Endothelial cell of umbilical vein (primary cell): ENCODE measurements around the gene PSMG2. TPM values are rescaled to one million over a fixed set of nuclear protein-coding genes. Genes with fewer than 3 reads are reported as not detected.

Source experiments
- BruUV-seq: library from RNA; stranded (reverse); fragments of 400-500 nt; replicated peaks from 2 replicates; lab custom pipeline; 2021; lab: Mats Ljungman, UMichigan
- CTCF ChIA-PET: fragments of 300-600, 350-600 bp; sonication (Branson Sonifier 250); formaldehyde crosslinking; loops from one replicate; lab custom pipeline; 2021; ENCODE audit warnings: antibody characterized with exemption, inconsistent platforms; lab: Charles Lee
- POLR2A ChIA-PET: fragments of 300-600, 350-600 bp; sonication (Branson Sonifier 250); formaldehyde crosslinking; loops from one replicate; lab custom pipeline; 2021; ENCODE audit warnings: antibody characterized with exemption, inconsistent platforms; lab: Charles Lee
- DNase-seq: peaks from one replicate; pipeline ENCODE4 v3.0.0-alpha.2; 2011; ENCODE audit warnings: low read depth, low spot score
- FAIRE-seq: peaks from 2 replicates; lab custom pipeline; 2011; peaks lifted over from hg19 to GRCh38; lab: Jason Lieb, UNC
- H2AFZ ChIP-seq: 2 replicates; pipeline ENCODE4 v1.6.0; 2012; ENCODE audit warnings: low read depth, low read length, control low read depth, inconsistent platforms
- H3K27ac ChIP-seq: 2 replicates; pipeline ENCODE4 v1.5.1; 2011; ENCODE audit warnings: low read depth, mild to moderate bottlenecking, control low read depth, low read length, moderate library complexity; ENCODE audit not compliant: insufficient read depth
- H3K27me3 ChIP-seq, 2 experiments: 2 replicates each; pipeline versions ENCODE4 v1.6.0 to v1.6.1; 2011; ENCODE audit warnings: low read length in 2 of 2, mixed read lengths in 1 of 2; ENCODE audit not compliant: control insufficient read depth in 2 of 2, insufficient read depth in 2 of 2
- H3K36me3 ChIP-seq, 2 experiments: 2 replicates in 1 of 2; 3 replicates in 1 of 2; pipeline ENCODE4 v1.5.1; 2011; ENCODE audit warnings: low read length in 2 of 2, mild to moderate bottlenecking in 1 of 2, moderate library complexity in 1 of 2; ENCODE audit not compliant: control insufficient read depth in 2 of 2, insufficient read depth in 2 of 2; ENCODE audit errors: extremely low read depth in 1 of 2
- H3K4me1 ChIP-seq: 3 replicates; pipeline ENCODE4 v1.5.1; 2011; ENCODE audit warnings: mild to moderate bottlenecking, low read length; ENCODE audit not compliant: control insufficient read depth, insufficient read depth; ENCODE audit errors: extremely low read depth
- H3K4me2 ChIP-seq: 2 replicates; pipeline ENCODE4 v1.6.1; 2011; ENCODE audit warnings: low read length, control low read depth, mixed read lengths; ENCODE audit not compliant: insufficient read depth
- H3K4me3 ChIP-seq, 3 experiments: fragments of 200-600 bp in 1 of 3; sonication (generic), shearing (Covaris generic) in 1 of 3; replicated peaks in 1 of 3; 2 replicates each; pipeline ENCODE4 v1.5.1; 2011 to 2016; ENCODE audit warnings: control low read depth in 3 of 3, low read length in 3 of 3, mild to moderate bottlenecking in 2 of 3, inconsistent platforms in 1 of 3, low read depth in 1 of 3, moderate library complexity in 1 of 3; ENCODE audit not compliant: insufficient read depth in 1 of 3
- H3K79me2 ChIP-seq: 2 replicates; pipeline ENCODE4 v1.6.0; 2012; ENCODE audit warnings: low read length, inconsistent platforms; ENCODE audit not compliant: control insufficient read depth, insufficient read depth
- H3K9ac ChIP-seq: replicated peaks from 2 replicates; pipeline ENCODE3; 2011; ENCODE audit warnings: low read length, control low read depth; ENCODE audit not compliant: insufficient read depth; ENCODE audit errors: extremely low read depth
- H3K9me1 ChIP-seq: replicated peaks from 3 replicates; pipeline ENCODE4 v1.6.0; 2011; ENCODE audit warnings: mild to moderate bottlenecking, low read length; ENCODE audit not compliant: control insufficient read depth, insufficient read depth; ENCODE audit errors: extremely low read depth
- H3K9me3 ChIP-seq: replicated peaks from 2 replicates; pipeline ENCODE4 v1.5.1; 2012; ENCODE audit warnings: low read length, inconsistent platforms; ENCODE audit not compliant: control insufficient read depth, insufficient read depth
- H4K20me1 ChIP-seq: replicated peaks from 2 replicates; pipeline ENCODE3; 2011; ENCODE audit warnings: mild to moderate bottlenecking, low read length; ENCODE audit not compliant: control insufficient read depth, insufficient read depth; ENCODE audit errors: extremely low read depth
- EZH2 ChIP-seq: IDR thresholded peaks from 2 replicates; pipeline ENCODE4 v1.6.1; 2012; ENCODE audit warnings: borderline replicate concordance, low read depth, mild to moderate bottlenecking, moderate library complexity, low read length, inconsistent platforms; ENCODE audit not compliant: severe bottlenecking
- FOS ChIP-seq: IDR thresholded peaks from 2 replicates; pipeline ENCODE4 v1.6.1; 2011; ENCODE audit warnings: mild to moderate bottlenecking, low read length, moderate library complexity, borderline replicate concordance; ENCODE audit not compliant: insufficient read depth
- GATA2 ChIP-seq: IDR thresholded peaks from 2 replicates; pipeline ENCODE4 v1.7.0; 2011; ENCODE audit warnings: low read depth, mild to moderate bottlenecking, moderate library complexity, mixed read lengths, low read length; ENCODE audit not compliant: insufficient read length, insufficient read depth
- JUN ChIP-seq: IDR thresholded peaks from 2 replicates; pipeline ENCODE4 v1.6.1; 2011; ENCODE audit warnings: borderline replicate concordance, low read depth; ENCODE audit not compliant: insufficient read length, insufficient read depth
- MAX ChIP-seq: IDR thresholded peaks from 2 replicates; pipeline ENCODE4 v1.6.1; 2011; ENCODE audit not compliant: insufficient read depth, insufficient read length
- MYC ChIP-seq: IDR thresholded peaks from one replicate; pipeline ENCODE4 v1.6.1; 2011; ENCODE audit warnings: mild to moderate bottlenecking, low read depth, low read length
- POLR2A ChIP-seq: IDR thresholded peaks from 2 replicates; pipeline ENCODE4 v1.6.1; 2012; ENCODE audit warnings: low read depth, mild to moderate bottlenecking, control low read depth, low read length
- POLR2AphosphoS5 ChIP-seq: IDR thresholded peaks from 2 replicates; pipeline ENCODE4 v1.6.1; 2012; ENCODE audit warnings: low read depth, mild to moderate bottlenecking, control low read depth, low read length, moderate library complexity; ENCODE audit not compliant: insufficient read depth
- dilution Hi-C: fragments of 300-500 bp; cut with MboI; formaldehyde crosslinking; loops from one replicate; pipeline ENCODE4 v1.15.0; 2019; ENCODE audit warnings: low sequenced_read_pairs; ENCODE audit not compliant: extremely low pct_ligation_motif_present
- intact Hi-C: fragments of 100-400 bp; cut with micrococcal nuclease; formaldehyde crosslinking; loops from one replicate; pipeline ENCODE4 v1.10.0; 2022
- polyA plus RNA-seq, 4 experiments: library from polyadenylated mRNA; depleted of rRNA in 3 of 4; stranded (reverse) in 3 of 4; unstranded in 1 of 4; fragments of >200 nt; gene quantifications; 2 replicates each; pipeline versions ENCODE4 v1.2.1 to v1.2.3, GENCODE V29; 2011 to 2012; ENCODE audit warnings: missing spikeins in 1 of 4
- total RNA-seq: library from RNA; stranded (reverse); gene quantifications from 2 replicates; pipeline ENCODE4 v1.2.3, GENCODE V29; 2021
- TF ChIP-seq, protein P1 (sequence below), 2 donors: IDR thresholded peaks; 1 replicate in 1 of 2; 2 replicates in 1 of 2; pipeline ENCODE4 v1.5.1; 2011; ENCODE audit warnings: low read length in 2 of 2, mild to moderate bottlenecking in 2 of 2, moderate library complexity in 2 of 2, control low read depth in 1 of 2, inconsistent platforms in 1 of 2, low read depth in 1 of 2; ENCODE audit not compliant: insufficient read depth in 1 of 2; ENCODE audit errors: extremely low read depth in 1 of 2

The PSMG2 gene
- total and polyA plus RNA-seq, 2 donors (not counting 3 experiments of a cell fraction or from before 2014, with no cell fraction given), result 42.0 to 71.0 TPM

DNA sequence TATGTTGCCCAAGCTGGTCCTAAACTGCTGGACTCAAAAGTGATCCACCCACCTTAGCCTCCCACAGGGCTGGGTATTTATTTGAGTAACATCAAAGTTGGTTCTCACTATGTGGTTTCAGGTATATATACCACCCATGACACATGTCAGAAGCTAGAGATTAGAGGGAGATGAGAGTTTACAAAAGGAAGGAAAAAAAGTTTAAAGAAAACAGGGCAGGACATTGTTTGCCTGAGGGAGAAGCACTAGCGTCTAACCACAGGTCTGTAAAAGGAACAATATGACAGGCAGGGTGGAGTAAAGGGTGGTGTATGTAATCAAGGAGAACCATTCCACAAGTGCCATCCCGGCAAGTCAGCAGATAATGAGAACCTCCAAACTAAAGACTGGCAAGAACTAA lies 8.8 kb upstream of the PSMG2 start:
- no peaks in the 10 kb centered on the region for H3K79me2 ChIP-seq
- ChIA-PET POLR2A (no interaction called here), CTCF (interaction anchor here (1.1 to 2.2 kb wide), 2 partner anchors 15 to 64 kb away, joined by 3 to 8 read pairs; no protein-coding TSS in a partner anchor)
- no peaks in the 10 kb centered on the region for H4K20me1 ChIP-seq
- H3K9ac ChIP-seq, result no peak overlapping the region
- DNase-seq (no peak), FAIRE-seq (no peak)
- no peaks in the 10 kb centered on the region for H3K9me3 ChIP-seq
- no peaks in the 10 kb centered on the region for H3K27me3 ChIP-seq
- no peak overlapping the region for H3K27ac ChIP-seq
- no peak overlapping the region for H3K4me2 ChIP-seq
- no TSS peak for BruUV-seq
- peaks cover 3% of the 10 kb centered on the region for H3K4me1 ChIP-seq
- intact Hi-C loops, result no loop called here
- dilution Hi-C loops, result no loop called here
- no peak for TF ChIP-seq EZH2
- TF ChIP-seq POLR2A, result no peak
- TF ChIP-seq MYC, result no peak
- TF ChIP-seq MAX, result no peak
- TF ChIP-seq GATA2, result no peak
- no peak for TF ChIP-seq JUN
- TF ChIP-seq FOS, result no peak
- TF ChIP-seq, protein P1, sequence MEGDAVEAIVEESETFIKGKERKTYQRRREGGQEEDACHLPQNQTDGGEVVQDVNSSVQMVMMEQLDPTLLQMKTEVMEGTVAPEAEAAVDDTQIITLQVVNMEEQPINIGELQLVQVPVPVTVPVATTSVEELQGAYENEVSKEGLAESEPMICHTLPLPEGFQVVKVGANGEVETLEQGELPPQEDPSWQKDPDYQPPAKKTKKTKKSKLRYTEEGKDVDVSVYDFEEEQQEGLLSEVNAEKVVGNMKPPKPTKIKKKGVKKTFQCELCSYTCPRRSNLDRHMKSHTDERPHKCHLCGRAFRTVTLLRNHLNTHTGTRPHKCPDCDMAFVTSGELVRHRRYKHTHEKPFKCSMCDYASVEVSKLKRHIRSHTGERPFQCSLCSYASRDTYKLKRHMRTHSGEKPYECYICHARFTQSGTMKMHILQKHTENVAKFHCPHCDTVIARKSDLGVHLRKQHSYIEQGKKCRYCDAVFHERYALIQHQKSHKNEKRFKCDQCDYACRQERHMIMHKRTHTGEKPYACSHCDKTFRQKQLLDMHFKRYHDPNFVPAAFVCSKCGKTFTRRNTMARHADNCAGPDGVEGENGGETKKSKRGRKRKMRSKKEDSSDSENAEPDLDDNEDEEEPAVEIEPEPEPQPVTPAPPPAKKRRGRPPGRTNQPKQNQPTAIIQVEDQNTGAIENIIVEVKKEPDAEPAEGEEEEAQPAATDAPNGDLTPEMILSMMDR (IDR thresholded peaks at IDR 0.05; ENCODE audit: extremely low read depth in 1 of 2, insufficient read depth in 1 of 2, low read depth in 1 of 2, low read length in 2 of 2), result no peak
- no peak for TF ChIP-seq POLR2AphosphoS5
- H2AFZ ChIP-seq, result no peak overlapping the region
- no peaks in the 10 kb centered on the region for H3K9me1 ChIP-seq
- peaks cover 0 to 6% of the 10 kb centered on the region in 2 experiments for H3K36me3 ChIP-seq
- H3K4me3 ChIP-seq, result no peak overlapping the region
